Measurements from ENCODE around the gene ZP3. TPM values are rescaled to one million over a fixed set of nuclear protein-coding genes. Genes with fewer than 3 reads are reported as not detected.
"Not testable (repeated sequence)": the region's sequence is repeated elsewhere in the genome, so short reads cannot be mapped to it uniquely, and the experiment has no call there.

Gene ZP3
- total RNA-seq, 2 donors from 2014 or later, result 4.8 to 13.9 TPM

DNA sequence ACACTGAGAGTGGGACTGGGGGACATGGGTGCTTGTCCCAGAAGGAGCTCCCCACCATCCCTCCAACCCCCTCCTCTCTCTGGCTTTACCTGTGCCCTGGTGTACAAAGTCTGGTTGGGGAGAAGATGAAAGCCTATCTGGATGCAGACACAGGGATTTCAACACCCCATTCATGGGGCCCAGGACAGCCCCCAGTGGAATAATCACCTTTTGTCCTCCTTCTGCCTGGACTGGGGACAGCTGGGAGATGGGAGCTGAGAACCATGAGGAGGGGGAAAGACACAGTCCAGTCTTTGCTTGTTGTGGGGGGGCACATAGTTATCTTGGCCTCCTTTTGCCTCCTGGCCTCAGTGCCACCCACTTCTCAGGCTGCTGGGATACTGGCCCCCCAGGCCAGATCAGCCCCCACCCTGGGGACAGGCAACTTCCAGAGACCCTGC, 16.6 kb upstream of the ZP3 start:
- Histone ChIP-seq H3K4me1 (no peaks in the 10 kb centered on the region), H3K9ac (ENCODE audit: low read depth in 2 of 2, low read length in 2 of 2) (no peak overlapping the region), H3K4me3 (no peak overlapping the region), H3K36me3 (no peaks in the 10 kb centered on the region), H3K27me3 (no peaks in the 10 kb centered on the region), H3K9me3 (no peaks in the 10 kb centered on the region), H3K27ac (no peak overlapping the region)
- intact Hi-C loops (cut with DNase I), result no loop called here
- TF ChIP-seq, protein P1, sequence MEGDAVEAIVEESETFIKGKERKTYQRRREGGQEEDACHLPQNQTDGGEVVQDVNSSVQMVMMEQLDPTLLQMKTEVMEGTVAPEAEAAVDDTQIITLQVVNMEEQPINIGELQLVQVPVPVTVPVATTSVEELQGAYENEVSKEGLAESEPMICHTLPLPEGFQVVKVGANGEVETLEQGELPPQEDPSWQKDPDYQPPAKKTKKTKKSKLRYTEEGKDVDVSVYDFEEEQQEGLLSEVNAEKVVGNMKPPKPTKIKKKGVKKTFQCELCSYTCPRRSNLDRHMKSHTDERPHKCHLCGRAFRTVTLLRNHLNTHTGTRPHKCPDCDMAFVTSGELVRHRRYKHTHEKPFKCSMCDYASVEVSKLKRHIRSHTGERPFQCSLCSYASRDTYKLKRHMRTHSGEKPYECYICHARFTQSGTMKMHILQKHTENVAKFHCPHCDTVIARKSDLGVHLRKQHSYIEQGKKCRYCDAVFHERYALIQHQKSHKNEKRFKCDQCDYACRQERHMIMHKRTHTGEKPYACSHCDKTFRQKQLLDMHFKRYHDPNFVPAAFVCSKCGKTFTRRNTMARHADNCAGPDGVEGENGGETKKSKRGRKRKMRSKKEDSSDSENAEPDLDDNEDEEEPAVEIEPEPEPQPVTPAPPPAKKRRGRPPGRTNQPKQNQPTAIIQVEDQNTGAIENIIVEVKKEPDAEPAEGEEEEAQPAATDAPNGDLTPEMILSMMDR (IDR thresholded peaks at IDR 0.05), result no peak
- DNase-seq, result no peak

DNA sequence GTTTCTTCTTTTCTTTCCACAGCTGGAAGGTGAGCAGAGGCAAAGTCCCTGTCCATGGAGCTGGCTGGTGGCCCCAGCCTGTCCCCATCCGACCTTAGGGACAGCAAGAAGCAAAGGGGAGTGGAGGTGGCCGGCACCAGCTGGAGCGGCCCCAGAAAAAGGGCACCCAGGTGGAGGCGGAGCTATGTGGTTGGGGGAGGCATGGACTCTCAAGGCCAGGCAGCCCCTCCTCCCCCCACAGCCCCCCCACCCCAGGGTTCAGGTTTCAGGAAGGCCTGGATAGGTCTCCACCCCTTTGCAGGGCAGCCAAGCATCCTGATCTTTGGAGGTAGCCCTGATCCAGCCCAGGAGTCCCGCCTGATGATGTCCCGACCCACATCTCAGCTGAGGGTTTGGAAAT, 15.2 kb upstream of the ZP3 start, which contains the start of gene SSC4D:
Gene SSC4D, minus strand, starts transcription at position 161 of the 400 bp plus-strand sequence. CDS start 5,258 bp downstream, outside the sequence.
- H3K27ac ChIP-seq, result no peak within 1 kb of the TSS
- no peak within 1 kb of the TSS for H3K9ac ChIP-seq (ENCODE audit: low read depth in 2 of 2, low read length in 2 of 2)
- no peaks in the 10 kb centered on the region for H3K4me1 ChIP-seq
- TF ChIP-seq, protein P1 (IDR thresholded peaks at IDR 0.05), result no peak
- H3K36me3 ChIP-seq, result no peaks in the 10 kb centered on the region
- H3K9me3 ChIP-seq, result no peaks in the 10 kb centered on the region
- no peak for DNase-seq
- intact Hi-C loops (cut with DNase I), result no loop called here
- H3K4me3 ChIP-seq, result no peak within 1 kb of the TSS
- no peaks in the 10 kb centered on the region for H3K27me3 ChIP-seq

DNA sequence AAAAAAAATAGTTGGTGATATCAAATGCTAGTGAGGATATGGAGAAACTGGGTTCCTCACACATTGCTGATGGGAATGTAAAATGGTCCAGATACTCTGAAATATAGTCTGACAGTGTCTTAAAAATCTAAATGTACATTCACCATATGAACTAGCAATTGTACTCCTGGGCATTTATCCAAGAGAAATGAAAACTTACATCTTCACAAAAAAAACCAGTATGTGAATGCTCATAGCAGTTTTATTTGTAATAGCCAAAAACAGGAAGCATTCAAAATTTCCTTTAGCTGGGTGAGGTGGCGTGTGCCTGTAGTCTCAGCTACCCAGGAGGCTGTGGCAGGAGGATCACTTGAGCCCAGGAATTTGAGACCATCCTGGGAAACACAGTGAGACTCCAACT, 13.1 kb upstream of the ZP3 start:
- TF ChIP-seq, protein P1 (IDR thresholded peaks at IDR 0.05), result no peak
- Histone ChIP-seq H3K9ac (ENCODE audit: low read depth in 2 of 2, low read length in 2 of 2) (no peak overlapping the region), H3K36me3 (no peaks in the 10 kb centered on the region), H3K4me1 (no peaks in the 10 kb centered on the region), H3K9me3 (no peaks in the 10 kb centered on the region), H3K27ac (no peak overlapping the region), H3K4me3 (no peak overlapping the region), H3K27me3 (no peaks in the 10 kb centered on the region)
- intact Hi-C loops (cut with DNase I), result no loop called here
- no peak for DNase-seq

DNA sequence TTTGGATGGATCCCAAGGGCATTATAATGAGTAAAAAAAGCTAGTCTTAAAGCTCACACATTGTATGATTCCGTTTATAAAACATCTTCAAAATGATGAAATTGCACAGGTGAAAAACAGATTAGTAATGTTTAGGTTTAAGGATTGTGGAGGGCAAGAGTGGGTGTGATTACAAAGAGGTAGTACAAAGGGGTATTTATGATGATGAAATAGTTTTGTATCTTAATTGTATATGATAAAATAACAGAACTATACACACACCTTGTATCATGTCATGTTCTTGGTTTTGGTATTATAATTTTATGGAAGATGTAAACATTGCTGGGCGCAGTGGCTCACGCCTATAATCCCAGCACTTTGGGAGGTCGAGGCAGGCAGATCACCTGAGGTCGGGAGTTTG, 12.5 kb upstream of the ZP3 start:
- Histone ChIP-seq H3K27me3 (no peaks in the 10 kb centered on the region), H3K4me3 (no peak overlapping the region), H3K36me3 (no peaks in the 10 kb centered on the region), H3K4me1 (no peaks in the 10 kb centered on the region), H3K27ac (no peak overlapping the region), H3K9me3 (no peaks in the 10 kb centered on the region), H3K9ac (ENCODE audit: low read depth in 2 of 2, low read length in 2 of 2) (no peak overlapping the region)
- DNase-seq, result no peak
- intact Hi-C loops (cut with DNase I), result no loop called here
- TF ChIP-seq, protein P1 (IDR thresholded peaks at IDR 0.05), result no peak

DNA sequence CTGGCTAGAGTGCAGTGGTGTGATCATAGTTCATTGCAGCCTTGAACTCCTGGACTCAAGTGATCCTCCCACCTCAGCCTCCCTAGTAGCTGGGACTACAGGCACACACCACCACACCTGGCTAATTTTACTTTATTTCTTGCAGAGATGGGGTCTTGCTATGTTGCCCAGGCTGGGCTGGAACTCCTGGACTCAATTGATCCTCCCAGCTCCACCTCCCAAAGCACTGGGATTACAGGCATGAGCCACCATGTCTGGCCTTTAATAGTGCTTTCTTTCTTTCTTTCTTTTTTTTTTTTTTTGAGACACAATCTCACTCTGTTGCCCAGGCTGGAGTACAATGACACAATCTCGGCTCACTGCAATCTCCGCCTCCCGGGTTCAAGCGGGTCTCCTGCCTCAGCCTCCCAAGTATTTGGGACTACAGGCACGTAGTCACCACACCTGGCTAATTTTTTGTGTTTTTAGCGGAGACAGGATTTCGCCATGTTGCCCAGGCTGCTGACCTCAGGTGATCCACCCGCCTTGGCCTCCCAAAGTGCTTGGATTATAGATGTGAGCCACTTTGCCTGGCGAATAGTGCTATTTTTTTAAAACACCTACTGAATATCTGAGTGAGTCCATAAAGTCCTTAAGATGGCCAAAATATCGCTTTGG, 7.0 kb upstream of the ZP3 start:
- H3K27me3 ChIP-seq; H3K4me1 ChIP-seq; intact Hi-C loops (cut with DNase I); H3K9ac ChIP-seq (ENCODE audit: low read depth in 2 of 2, low read length in 2 of 2); DNase-seq; H3K9me3 ChIP-seq; H3K36me3 ChIP-seq; H3K4me3 ChIP-seq; H3K27ac ChIP-seq: not testable (repeated sequence)

DNA sequence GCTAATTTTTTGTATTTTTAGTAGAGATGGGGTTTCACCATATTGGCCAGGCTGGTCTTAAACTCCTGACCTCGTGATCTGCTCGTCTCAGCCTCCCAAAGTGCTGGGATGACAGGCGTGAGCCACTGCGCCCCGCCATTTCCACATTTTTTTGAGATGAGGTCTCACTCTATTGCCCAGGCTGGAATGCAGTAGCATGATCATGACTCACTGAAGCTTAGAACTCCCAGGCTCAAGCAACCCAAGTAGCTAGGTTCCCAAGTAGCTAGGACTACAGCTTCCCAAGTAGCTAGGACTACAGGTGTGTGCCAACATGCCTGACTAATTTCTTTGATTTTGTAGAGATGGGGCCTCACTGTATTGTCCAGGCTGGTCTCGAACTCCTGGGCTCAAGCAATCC, 3.7 kb upstream of the ZP3 start:
- H3K36me3 ChIP-seq; intact Hi-C loops (cut with DNase I); H3K4me3 ChIP-seq; H3K27me3 ChIP-seq; H3K27ac ChIP-seq; H3K9me3 ChIP-seq; H3K4me1 ChIP-seq; H3K9ac ChIP-seq (ENCODE audit: low read depth in 2 of 2, low read length in 2 of 2); DNase-seq: not testable (repeated sequence)

All from colonic mucosa (tissue), 4 donors.